Activated CD4-positive, alpha-beta T cell treated with anti-CD3 and anti-CD28 coated beads, Interleukin-2, amount 10 ng/mL, durations not matched to agents 7 days and 5 days (primary cell): Measurements from ENCODE around the gene DLGAP3. TPM values are rescaled to one million over a fixed set of nuclear protein-coding genes. Genes with fewer than 3 reads are reported as not detected.
"Not testable (repeated sequence)": the region's sequence is repeated elsewhere in the genome, so short reads cannot be mapped to it uniquely, and the experiment has no call there.

Source experiments
- CTCF ChIA-PET: fragments of 350-600 bp; sonication (Branson Sonifier 250); formaldehyde crosslinking; loops from one replicate; lab custom pipeline; 2021; ENCODE audit warnings: antibody characterized with exemption; lab: Charles Lee
- POLR2A ChIA-PET: fragments of 350-600 bp; sonication (Branson Sonifier 250); formaldehyde crosslinking; loops from one replicate; lab custom pipeline; 2021; ENCODE audit warnings: antibody characterized with exemption; lab: Charles Lee
- DNase-seq: peaks from one replicate; pipeline ENCODE4 v3.0.0-alpha.2; 2020
- H3K27ac Mint-ChIP-seq: one replicate; pipeline ENCODE4 v1.8.0; 2021; ENCODE audit warnings: mild to moderate bottlenecking, moderate library complexity, mixed read lengths
- H3K27me3 Mint-ChIP-seq: one replicate; pipeline ENCODE4 v1.8.0; 2021; ENCODE audit warnings: mixed read lengths
- H3K36me3 Mint-ChIP-seq: one replicate; pipeline ENCODE4 v1.8.0; 2021; ENCODE audit warnings: low read depth, mixed read lengths
- H3K4me1 Mint-ChIP-seq: one replicate; pipeline ENCODE4 v1.8.0; 2021; ENCODE audit warnings: mixed read lengths
- H3K4me3 Mint-ChIP-seq: one replicate; pipeline ENCODE4 v1.8.0; 2021; ENCODE audit warnings: mild to moderate bottlenecking, moderate library complexity, mixed read lengths
- H3K9me3 Mint-ChIP-seq: one replicate; pipeline ENCODE4 v1.8.0; 2021; ENCODE audit warnings: mixed read lengths
- total RNA-seq, 2 experiments: library from RNA; stranded (reverse); gene quantifications; one replicate each; pipeline ENCODE4 v1.2.3, GENCODE V29; 2021

The DLGAP3 gene, protein sequence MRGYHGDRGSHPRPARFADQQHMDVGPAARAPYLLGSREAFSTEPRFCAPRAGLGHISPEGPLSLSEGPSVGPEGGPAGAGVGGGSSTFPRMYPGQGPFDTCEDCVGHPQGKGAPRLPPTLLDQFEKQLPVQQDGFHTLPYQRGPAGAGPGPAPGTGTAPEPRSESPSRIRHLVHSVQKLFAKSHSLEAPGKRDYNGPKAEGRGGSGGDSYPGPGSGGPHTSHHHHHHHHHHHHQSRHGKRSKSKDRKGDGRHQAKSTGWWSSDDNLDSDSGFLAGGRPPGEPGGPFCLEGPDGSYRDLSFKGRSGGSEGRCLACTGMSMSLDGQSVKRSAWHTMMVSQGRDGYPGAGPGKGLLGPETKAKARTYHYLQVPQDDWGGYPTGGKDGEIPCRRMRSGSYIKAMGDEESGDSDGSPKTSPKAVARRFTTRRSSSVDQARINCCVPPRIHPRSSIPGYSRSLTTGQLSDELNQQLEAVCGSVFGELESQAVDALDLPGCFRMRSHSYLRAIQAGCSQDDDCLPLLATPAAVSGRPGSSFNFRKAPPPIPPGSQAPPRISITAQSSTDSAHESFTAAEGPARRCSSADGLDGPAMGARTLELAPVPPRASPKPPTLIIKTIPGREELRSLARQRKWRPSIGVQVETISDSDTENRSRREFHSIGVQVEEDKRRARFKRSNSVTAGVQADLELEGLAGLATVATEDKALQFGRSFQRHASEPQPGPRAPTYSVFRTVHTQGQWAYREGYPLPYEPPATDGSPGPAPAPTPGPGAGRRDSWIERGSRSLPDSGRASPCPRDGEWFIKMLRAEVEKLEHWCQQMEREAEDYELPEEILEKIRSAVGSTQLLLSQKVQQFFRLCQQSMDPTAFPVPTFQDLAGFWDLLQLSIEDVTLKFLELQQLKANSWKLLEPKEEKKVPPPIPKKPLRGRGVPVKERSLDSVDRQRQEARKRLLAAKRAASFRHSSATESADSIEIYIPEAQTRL
- under 1 TPM; 0.33 to 0.40 TPM for total RNA-seq

- CTCF ChIA-PET, result no interaction called here
- Mint-ChIP-seq H3K4me1 (peaks cover 5% of the 10 kb centered on the region), H3K4me3 (peak within 1 kb of the TSS; percentile 54), H3K27ac (no peak within 1 kb of the TSS), H3K27me3 (peaks cover 60% of the 10 kb centered on the region), H3K36me3 (peaks cover 2% of the 10 kb centered on the region), H3K9me3 (no peaks in the 10 kb centered on the region)
- POLR2A ChIA-PET, result no interaction called here
- no peak for DNase-seq
These were observed at the start of gene DLGAP3 for GRCh38 chr1:34929497-34929852. TSS of gene DLGAP3 (minus strand) at chr1:34929650. CDS start at chr1:34905383, 24,267 bp downstream.

GRCh38 chr1:34978921-34979320 is 49.5 kb upstream of the DLGAP3 start:
- Mint-ChIP-seq H3K27me3 (no peaks in the 10 kb centered on the region), H3K9me3 (no peaks in the 10 kb centered on the region), H3K4me3 (no peak overlapping the region), H3K27ac (no peak overlapping the region), H3K4me1 (peaks cover 21% of the 10 kb centered on the region), H3K36me3 (peaks cover 23% of the 10 kb centered on the region)
- ChIA-PET CTCF (no interaction called here), POLR2A (no interaction called here)
- no peak for DNase-seq

DNA sequence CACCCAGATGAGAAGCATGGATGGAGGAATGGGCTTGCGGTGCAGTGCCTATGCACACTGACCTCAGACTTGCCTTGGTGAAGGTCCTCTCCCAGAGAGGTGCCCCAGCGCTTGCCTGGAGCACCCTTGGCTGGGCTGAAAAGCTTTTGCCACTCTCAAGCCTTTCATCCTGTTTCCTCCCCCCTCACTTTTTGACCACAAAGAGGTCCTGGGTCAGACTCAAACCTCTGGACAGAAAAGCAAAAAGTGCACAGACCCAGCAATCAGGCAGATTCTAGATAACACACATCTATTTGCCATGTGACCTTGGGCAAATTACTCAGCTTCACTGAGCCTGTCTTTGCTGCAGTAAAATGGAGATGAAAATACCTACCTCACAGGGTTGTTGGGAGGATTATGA is 48.4 kb upstream of the DLGAP3 start:
- ChIA-PET CTCF (no interaction called here), POLR2A (interaction anchor here (0.6 kb wide), 1 partner anchor 336 kb away, joined by 5 read pairs; no protein-coding TSS in a partner anchor)
- DNase-seq, result no peak
- H3K27ac Mint-ChIP-seq, result no peak overlapping the region
- peaks cover 19% of the 10 kb centered on the region for H3K36me3 Mint-ChIP-seq
- H3K9me3 Mint-ChIP-seq, result no peaks in the 10 kb centered on the region
- H3K4me1 Mint-ChIP-seq, result peaks cover 12% of the 10 kb centered on the region
- H3K27me3 Mint-ChIP-seq, result no peaks in the 10 kb centered on the region
- H3K4me3 Mint-ChIP-seq, result no peak overlapping the region

- H3K27ac Mint-ChIP-seq, result no peak overlapping the region
These were observed 47.7 kb upstream of the DLGAP3 start for GRCh38 chr1:34977210-34977471.

GRCh38 chr1:34976384-34977209 is 47.1 kb upstream of the DLGAP3 start:
- no peaks in the 10 kb centered on the region for H3K27me3 Mint-ChIP-seq
- peaks cover 6% of the 10 kb centered on the region for H3K4me1 Mint-ChIP-seq
- H3K9me3 Mint-ChIP-seq, result no peaks in the 10 kb centered on the region
- no peak for DNase-seq
- no peak overlapping the region for H3K4me3 Mint-ChIP-seq
- ChIA-PET CTCF (no interaction called here), POLR2A (no interaction called here)
- peaks cover 19% of the 10 kb centered on the region for H3K36me3 Mint-ChIP-seq
- H3K27ac Mint-ChIP-seq, result no peak overlapping the region

More at GRCh38 chr1:34977210-34977471, 47.7 kb upstream of the DLGAP3 start:
- H3K4me3 Mint-ChIP-seq, result no peak overlapping the region
- POLR2A ChIA-PET, result no interaction called here
- CTCF ChIA-PET, result no interaction called here
- H3K4me1 Mint-ChIP-seq, result peaks cover 10% of the 10 kb centered on the region
- no peaks in the 10 kb centered on the region for H3K27me3 Mint-ChIP-seq
- no peaks in the 10 kb centered on the region for H3K9me3 Mint-ChIP-seq
- peaks cover 19% of the 10 kb centered on the region for H3K36me3 Mint-ChIP-seq
- no peak for DNase-seq

DNA sequence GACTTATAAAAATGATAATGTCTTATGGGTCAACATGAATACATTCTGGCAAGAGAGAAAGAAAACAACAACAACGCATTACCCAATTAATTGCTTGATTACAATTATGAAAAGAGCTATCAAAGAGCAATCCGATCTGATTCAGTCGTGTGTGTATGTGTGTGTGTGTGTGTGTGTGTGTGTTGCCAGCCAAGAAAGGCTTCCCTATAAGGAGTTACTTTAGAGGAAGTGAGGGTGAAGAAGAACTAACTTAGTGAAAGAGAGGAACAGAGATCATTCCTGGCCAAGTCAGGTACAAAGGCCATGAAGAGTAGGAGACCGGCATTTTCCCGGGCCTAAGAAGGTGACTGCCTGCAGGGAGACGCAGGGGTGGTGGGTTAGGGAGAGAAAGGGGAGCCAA is 46.3 kb upstream of the DLGAP3 start:
- ChIA-PET CTCF (interaction anchor here (1.7 kb wide), 1 partner anchor 9 kb away, joined by 8 read pairs; the partner anchor contains the start of gene TMEM35B), POLR2A (no interaction called here)
- no peak for DNase-seq
- Mint-ChIP-seq H3K36me3 (peaks cover 14% of the 10 kb centered on the region), H3K27me3 (no peaks in the 10 kb centered on the region), H3K9me3 (no peaks in the 10 kb centered on the region), H3K4me3 (no peak overlapping the region), H3K27ac (no peak overlapping the region), H3K4me1 (peaks cover 6% of the 10 kb centered on the region)

DNA sequence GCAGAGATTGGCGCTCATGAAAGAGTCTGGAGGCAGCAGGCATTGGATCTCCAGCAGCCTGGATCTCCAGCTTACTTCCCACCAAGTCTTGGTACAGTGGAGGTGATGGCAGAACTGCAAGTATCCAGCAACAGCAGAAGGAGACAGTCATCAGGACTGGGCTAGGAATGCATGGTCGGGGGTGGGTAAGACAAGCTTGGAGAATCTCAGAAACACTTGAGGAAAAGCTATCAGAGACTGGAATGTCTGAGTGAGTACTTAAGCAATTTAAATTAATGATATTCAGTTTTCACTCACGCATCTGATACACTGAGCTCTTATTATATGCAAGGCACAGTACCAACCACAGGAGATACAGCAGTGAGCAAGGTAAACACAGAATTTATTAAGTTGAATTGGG is 45.9 kb upstream of the DLGAP3 start:
- no peaks in the 10 kb centered on the region for H3K27me3 Mint-ChIP-seq
- H3K4me1 Mint-ChIP-seq, result peaks cover 6% of the 10 kb centered on the region
- H3K9me3 Mint-ChIP-seq, result no peaks in the 10 kb centered on the region
- no peak overlapping the region for H3K27ac Mint-ChIP-seq
- H3K4me3 Mint-ChIP-seq, result no peak overlapping the region
- DNase-seq, result no peak
- ChIA-PET POLR2A (no interaction called here), CTCF (interaction anchor here (1.7 kb wide), 1 partner anchor 9 kb away, joined by 8 read pairs; the partner anchor contains the start of gene TMEM35B)
- peaks cover 12% of the 10 kb centered on the region for H3K36me3 Mint-ChIP-seq

GRCh38 chr1:34974626-34975025 is 45.2 kb upstream of the DLGAP3 start:
- Mint-ChIP-seq H3K4me3 (no peak overlapping the region), H3K27ac (no peak overlapping the region), H3K4me1 (peaks cover 10% of the 10 kb centered on the region), H3K36me3 (peaks cover 12% of the 10 kb centered on the region), H3K27me3 (peaks cover 2% of the 10 kb centered on the region), H3K9me3 (peaks cover 2% of the 10 kb centered on the region)
- POLR2A ChIA-PET, result no interaction called here
- DNase-seq, result no peak
- CTCF ChIA-PET, result interaction anchor here (1.2 to 1.7 kb wide), 2 partner anchors 10 to 123 kb away, joined by 3 to 8 read pairs; partner anchors contain the start of gene TMEM35B

DNA sequence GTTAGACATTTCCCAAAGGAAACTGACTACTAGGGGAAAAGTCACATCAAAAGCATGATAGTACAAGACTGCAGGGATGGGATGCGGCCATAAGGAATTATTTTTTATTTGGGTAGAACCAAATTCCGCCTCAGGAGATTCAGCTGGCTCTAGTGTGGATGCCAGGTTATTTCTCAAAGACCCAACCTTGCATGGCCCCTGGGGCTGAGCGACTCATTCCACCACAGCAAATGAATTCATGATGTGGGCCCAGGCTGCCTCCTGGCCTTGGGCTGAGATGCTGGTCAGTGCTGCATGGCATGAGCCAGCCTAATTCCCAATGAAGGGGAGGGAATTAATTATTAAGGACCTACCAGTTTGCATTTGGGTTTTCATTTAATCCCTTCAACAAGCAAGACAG is 43.9 kb upstream of the DLGAP3 start:
- CTCF ChIA-PET, result no interaction called here
- POLR2A ChIA-PET, result no interaction called here

DNA sequence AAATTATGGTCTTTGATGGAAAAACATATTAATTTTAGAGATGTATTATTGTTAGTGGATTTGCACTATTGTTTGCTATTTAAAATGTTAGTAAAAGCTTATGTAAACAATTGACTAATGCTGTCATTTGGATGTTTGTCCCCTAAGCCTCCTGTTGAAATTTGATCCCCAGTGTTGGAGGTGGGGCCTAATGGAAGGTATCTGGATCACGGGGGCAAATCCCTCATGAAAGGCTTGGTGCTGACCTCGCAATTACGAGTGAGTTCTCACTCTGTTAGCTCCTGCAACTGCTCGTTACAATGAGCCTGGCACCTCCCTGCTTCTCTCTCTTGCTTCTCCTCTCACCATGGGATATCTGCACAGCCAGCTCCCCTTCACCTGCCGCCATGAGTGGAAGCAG is 41.4 kb upstream of the DLGAP3 start:
- H3K36me3 Mint-ChIP-seq, result peaks cover 2% of the 10 kb centered on the region
- H3K9me3 Mint-ChIP-seq, result peaks cover 2% of the 10 kb centered on the region
- peaks cover 13% of the 10 kb centered on the region for H3K4me1 Mint-ChIP-seq
- ChIA-PET POLR2A (no interaction called here), CTCF (no interaction called here)
- no peak for DNase-seq
- H3K27ac Mint-ChIP-seq, result no peak overlapping the region
- peaks cover 5% of the 10 kb centered on the region for H3K27me3 Mint-ChIP-seq
- no peak overlapping the region for H3K4me3 Mint-ChIP-seq

More for the DNA sequence above, 43.9 kb upstream of the DLGAP3 start:
- Mint-ChIP-seq H3K27ac (no peak overlapping the region), H3K4me3 (no peak overlapping the region), H3K36me3 (peaks cover 12% of the 10 kb centered on the region), H3K27me3 (peaks cover 2% of the 10 kb centered on the region), H3K4me1 (peaks cover 14% of the 10 kb centered on the region), H3K9me3 (peaks cover 2% of the 10 kb centered on the region)
- DNase-seq, result no peak

DNA sequence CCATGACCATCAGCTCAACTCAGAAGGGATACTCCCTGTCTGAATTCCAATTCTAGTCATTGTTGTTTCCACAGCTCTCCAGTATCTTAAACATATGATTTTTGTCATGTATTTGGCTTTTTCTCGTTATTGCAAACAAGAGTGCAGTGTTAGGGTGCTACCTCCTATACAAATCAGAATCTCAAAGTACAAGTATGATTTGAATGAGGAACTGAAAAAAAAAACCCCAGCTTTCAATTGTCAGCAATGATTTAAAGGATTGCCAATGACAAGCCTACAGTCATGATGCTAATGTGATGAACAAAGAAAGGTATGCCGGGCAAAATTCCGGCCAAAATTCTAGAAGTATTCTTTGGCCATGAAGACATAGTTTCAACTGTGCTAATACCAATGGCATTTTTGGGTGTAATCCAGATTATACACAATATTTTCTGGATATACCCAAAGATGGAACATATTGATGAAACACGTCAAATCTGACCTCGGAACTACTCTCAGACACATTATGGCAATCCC is 40.8 kb upstream of the DLGAP3 start:
- ChIA-PET POLR2A (no interaction called here), CTCF (interaction anchor here (1.2 kb wide), 1 partner anchor 15 kb away, joined by 3 read pairs; the partner anchor contains the start of gene TMEM35B)
- no peak for DNase-seq
- no peak overlapping the region for H3K27ac Mint-ChIP-seq
- peaks cover 2% of the 10 kb centered on the region for H3K9me3 Mint-ChIP-seq
- no peak overlapping the region for H3K4me3 Mint-ChIP-seq
- H3K36me3 Mint-ChIP-seq, result no peaks in the 10 kb centered on the region
- H3K4me1 Mint-ChIP-seq, result peaks cover 13% of the 10 kb centered on the region
- H3K27me3 Mint-ChIP-seq, result peaks cover 8% of the 10 kb centered on the region

GRCh38 chr1:34968297-34968696 is 38.8 kb upstream of the DLGAP3 start:
- CTCF ChIA-PET, result not testable (repeated sequence)
- peak; percentile 29 for DNase-seq

More at GRCh38 chr1:34968297-34968696, 38.8 kb upstream of the DLGAP3 start:
- H3K4me3 Mint-ChIP-seq, H3K36me3 Mint-ChIP-seq, POLR2A ChIA-PET, H3K9me3 Mint-ChIP-seq, H3K27me3 Mint-ChIP-seq: not testable (repeated sequence)
- peaks cover 13% of the 10 kb centered on the region for H3K4me1 Mint-ChIP-seq
- H3K27ac Mint-ChIP-seq, result peak overlapping the region; percentile 57
